ENCODE measurements around the gene MIOX.

MIOX gene

GRCh38 chr22:50471962-50472361, 14.7 kb upstream of the MIOX start:
- no peak for DNase-seq (ENCODE audit: extremely low read depth in 1 of 2, low read depth in 1 of 2)

- DNase-seq (ENCODE audit: extremely low read depth in 1 of 2, low read depth in 1 of 2) = no peak
Observed at GRCh38 chr22:50473088-50473487, 13.6 kb upstream of the MIOX start.

- peak in 1 of 2 donors; percentile 45 for DNase-seq (ENCODE audit: extremely low read depth in 1 of 2, low read depth in 1 of 2)
Observed at GRCh38 chr22:50473855-50474671, 12.6 kb upstream of the MIOX start.

GRCh38 chr22:50474710-50475651, 11.7 kb upstream of the MIOX start, which contains the start of gene SBF1:
Gene SBF1 (minus strand): TSS chr22:50475035. CDS start chr22:50474840, 195 bp downstream.
- peak; percentile 79 to 84 for DNase-seq (ENCODE audit: extremely low read depth in 1 of 2, low read depth in 1 of 2)

- DNase-seq (ENCODE audit: extremely low read depth in 1 of 2, low read depth in 1 of 2) = no peak
Observed at GRCh38 chr22:50475652-50476002, 11.0 kb upstream of the MIOX start.

GRCh38 chr22:50476868-50477267, 9.8 kb upstream of the MIOX start:
- no peak for DNase-seq (ENCODE audit: extremely low read depth in 1 of 2, low read depth in 1 of 2)

GRCh38 chr22:50477923-50478322, 8.7 kb upstream of the MIOX start:
- no peak for DNase-seq (ENCODE audit: extremely low read depth in 1 of 2, low read depth in 1 of 2)

- DNase-seq (ENCODE audit: extremely low read depth in 1 of 2, low read depth in 1 of 2) = no peak
Observed at GRCh38 chr22:50479721-50480120, 6.9 kb upstream of the MIOX start.

GRCh38 chr22:50481045-50481439, 5.6 kb upstream of the MIOX start:
- no peak for DNase-seq (ENCODE audit: extremely low read depth in 1 of 2, low read depth in 1 of 2)

GRCh38 chr22:50481440-50482106, 5.1 kb upstream of the MIOX start, which contains the start of gene ADM2:
Gene ADM2 (plus strand): TSS chr22:50481543. CDS start chr22:50481848, 305 bp downstream.
- DNase-seq (ENCODE audit: extremely low read depth in 1 of 2, low read depth in 1 of 2) = peak in 1 of 2 donors; percentile 45

GRCh38 chr22:50482107-50483074, 4.3 kb upstream of the MIOX start:
- DNase-seq (ENCODE audit: extremely low read depth in 1 of 2, low read depth in 1 of 2) = no peak

- DNase-seq (ENCODE audit: extremely low read depth in 1 of 2, low read depth in 1 of 2) = no peak
Observed at GRCh38 chr22:50483106-50483505, 3.6 kb upstream of the MIOX start.

GRCh38 chr22:50483556-50483955, 3.1 kb upstream of the MIOX start:
- no peak for DNase-seq (ENCODE audit: extremely low read depth in 1 of 2, low read depth in 1 of 2)

GRCh38 chr22:50483977-50484853, 2.4 kb upstream of the MIOX start:
- no peak for DNase-seq (ENCODE audit: extremely low read depth in 1 of 2, low read depth in 1 of 2)

GRCh38 chr22:50485221-50486131, 1.2 kb upstream of the MIOX start:
- no peak for DNase-seq (ENCODE audit: extremely low read depth in 1 of 2, low read depth in 1 of 2)

GRCh38 chr22:50487290-50488005, 789 bp downstream of the MIOX start:
- no peak for DNase-seq (ENCODE audit: extremely low read depth in 1 of 2, low read depth in 1 of 2)

GRCh38 chr22:50488006-50488677, 1.5 kb downstream of the MIOX start:
- DNase-seq (ENCODE audit: extremely low read depth in 1 of 2, low read depth in 1 of 2) = no peak

All from stimulated activated CD8-positive, alpha-beta memory T cell treated with anti-CD3 and anti-CD28 coated beads, Interleukin-7, amount 100 ng/mL, for 48 hours (primary cell).